ENCODE results near the gene SEC16A. TPM values are rescaled to one million over a fixed set of nuclear protein-coding genes. Genes with fewer than 3 reads are reported as not detected.

Gene SEC16A
- total RNA-seq, 1 donor from 2014 or later = 66.5 TPM

DNA sequence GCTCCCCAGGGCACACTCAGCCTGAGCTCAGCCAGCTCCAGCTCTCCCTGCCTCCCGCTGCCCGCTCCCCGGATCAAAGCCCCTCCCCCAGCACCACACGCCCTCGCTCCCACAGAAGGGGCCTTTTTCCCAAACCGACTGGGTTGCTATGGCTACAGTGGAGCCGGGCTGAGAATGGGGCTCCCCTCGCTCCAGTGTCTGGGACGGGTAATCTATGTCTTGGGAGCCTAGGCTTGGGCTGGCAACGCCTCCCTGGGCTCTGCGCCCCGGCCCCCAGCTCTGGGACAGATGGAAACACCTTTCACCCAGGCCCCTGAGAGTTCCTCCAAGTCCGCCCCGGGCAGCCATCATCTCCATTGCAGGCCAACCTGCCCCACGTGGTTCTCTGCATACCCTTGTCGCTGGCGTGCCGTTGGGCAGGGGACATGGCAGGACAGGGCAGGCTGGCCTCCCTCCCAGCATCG is 33.4 kb upstream of the SEC16A start:
- Histone ChIP-seq H3K27me3 (ENCODE audit: low read depth) (no peaks in the 10 kb centered on the region), H3K9me3 (no peaks in the 10 kb centered on the region), H3K36me3 (peaks cover 93% of the 10 kb centered on the region), H3K4me1 (peaks cover 44% of the 10 kb centered on the region), H3K27ac (no peak overlapping the region), H3K4me3 (no peak overlapping the region)
- ATAC-seq = no peak
- TF ChIP-seq CTCF (IDR thresholded peaks at IDR 0.05) = no peak
- no peak for DNase-seq
- intact Hi-C loops (cut with DNase I) = no loop called here

- no peak for TF ChIP-seq CTCF (IDR thresholded peaks at IDR 0.05)
- intact Hi-C loops (cut with DNase I) = no loop called here
- no peak overlapping the region for H3K4me3 ChIP-seq
- ATAC-seq (no peak), DNase-seq (no peak)
- peaks cover 42% of the 10 kb centered on the region for H3K4me1 ChIP-seq
- no peaks in the 10 kb centered on the region for H3K27me3 ChIP-seq (ENCODE audit: low read depth)
- no peak overlapping the region for H3K27ac ChIP-seq
- no peaks in the 10 kb centered on the region for H3K9me3 ChIP-seq
- peaks cover 94% of the 10 kb centered on the region for H3K36me3 ChIP-seq
These were observed 32.4 kb upstream of the SEC16A start for GRCh38 chr9:136515276-136515675.

DNA sequence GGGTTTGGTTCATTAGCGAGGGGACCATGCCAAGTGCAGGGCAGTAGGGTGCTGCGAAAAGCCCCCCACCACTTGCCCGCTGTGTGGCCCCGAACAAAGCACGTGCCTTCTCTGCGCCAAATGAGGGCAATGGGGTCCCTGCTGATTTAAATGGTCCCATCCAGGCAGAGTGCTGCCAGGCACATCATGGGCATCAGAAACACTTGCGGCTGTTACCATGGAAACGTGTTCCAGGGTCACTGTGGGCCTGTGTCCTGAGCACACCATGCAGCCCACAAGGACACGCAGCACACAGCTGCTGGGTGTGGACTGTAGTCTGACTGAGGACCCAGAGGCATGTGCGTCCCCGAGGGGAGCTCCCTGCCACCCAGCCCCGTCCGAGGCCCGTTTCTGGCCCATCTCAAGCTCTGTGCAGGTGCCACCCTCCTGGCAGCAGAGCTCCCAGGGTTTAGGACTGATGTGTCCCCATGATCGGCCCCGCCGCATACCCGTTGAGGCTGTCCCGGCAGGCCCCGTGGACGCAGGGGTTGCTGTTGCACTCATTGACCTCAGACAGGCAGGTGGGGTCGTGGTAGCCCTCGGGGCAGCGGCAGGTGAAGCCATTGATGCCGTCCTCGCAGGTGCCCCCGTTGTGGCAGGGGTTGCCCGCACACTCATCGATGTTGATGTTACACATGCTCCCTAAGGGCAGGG is 31.3 kb upstream of the SEC16A start:
- Histone ChIP-seq H3K9me3 (no peaks in the 10 kb centered on the region), H3K27ac (no peak overlapping the region), H3K36me3 (peaks cover 100% of the 10 kb centered on the region), H3K4me3 (no peak overlapping the region), H3K27me3 (ENCODE audit: low read depth) (no peaks in the 10 kb centered on the region), H3K4me1 (peaks cover 50% of the 10 kb centered on the region)
- no peak for TF ChIP-seq CTCF (IDR thresholded peaks at IDR 0.05)
- intact Hi-C loops (cut with DNase I) = no loop called here
- DNase-seq (no peak), ATAC-seq (no peak)

- H3K27me3 ChIP-seq (ENCODE audit: low read depth) = no peaks in the 10 kb centered on the region
- H3K27ac ChIP-seq = peak overlapping the region; percentile 89
- peaks cover 41% of the 10 kb centered on the region for H3K4me1 ChIP-seq
- no peak for TF ChIP-seq CTCF (IDR thresholded peaks at IDR 0.05)
- H3K36me3 ChIP-seq = peaks cover 100% of the 10 kb centered on the region
- H3K4me3 ChIP-seq = no peak overlapping the region
- ATAC-seq = no peak
- H3K9me3 ChIP-seq = no peaks in the 10 kb centered on the region
- no peak for DNase-seq
- intact Hi-C loops (cut with DNase I) = no loop called here
These were observed 30.4 kb upstream of the SEC16A start for GRCh38 chr9:136513191-136513590.

DNA sequence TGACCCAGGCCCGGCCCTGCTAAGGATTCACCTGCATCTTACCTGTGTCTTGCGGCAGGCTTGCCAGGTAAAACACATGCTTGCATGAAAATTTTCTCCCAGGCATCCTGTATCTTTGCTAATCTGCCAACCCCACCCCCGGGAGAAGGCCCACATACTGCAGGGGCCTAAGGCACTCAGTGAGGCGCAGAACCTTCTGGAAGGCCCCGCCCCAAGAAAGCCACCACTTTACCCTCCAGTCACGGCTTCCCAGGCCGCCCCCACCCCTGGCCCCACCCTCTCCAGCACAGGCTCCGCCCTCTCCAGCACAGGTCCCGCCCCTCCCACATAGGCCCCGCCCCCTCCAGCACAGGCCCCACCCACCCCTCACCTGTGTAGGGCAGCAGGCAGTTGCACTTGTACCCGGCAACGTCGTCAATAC is 29.8 kb upstream of the SEC16A start:
- no peak for TF ChIP-seq CTCF (IDR thresholded peaks at IDR 0.05)
- Histone ChIP-seq H3K27ac (peak overlapping the region; percentile 89), H3K9me3 (no peaks in the 10 kb centered on the region), H3K27me3 (ENCODE audit: low read depth) (no peaks in the 10 kb centered on the region), H3K36me3 (peaks cover 100% of the 10 kb centered on the region), H3K4me1 (peaks cover 36% of the 10 kb centered on the region), H3K4me3 (peak overlapping the region; percentile 4)
- DNase-seq = no peak
- intact Hi-C loops (cut with DNase I) = no loop called here
- ATAC-seq = peak; percentile 27 to 29
